Dedifferentiated amniotic fluid mesenchymal stem cell (primary cell): Measurements from ENCODE around the gene DDX43.
"Not testable (repeated sequence)": the region's sequence is repeated elsewhere in the genome, so short reads cannot be mapped to it uniquely, and the experiment has no call there.

ENCODE experiments used
- DNase-seq: peaks from one replicate; pipeline ENCODE4 v3.0.0-alpha.2; 2016; ENCODE audit errors: extremely low spot score

The DDX43 gene

DNA sequence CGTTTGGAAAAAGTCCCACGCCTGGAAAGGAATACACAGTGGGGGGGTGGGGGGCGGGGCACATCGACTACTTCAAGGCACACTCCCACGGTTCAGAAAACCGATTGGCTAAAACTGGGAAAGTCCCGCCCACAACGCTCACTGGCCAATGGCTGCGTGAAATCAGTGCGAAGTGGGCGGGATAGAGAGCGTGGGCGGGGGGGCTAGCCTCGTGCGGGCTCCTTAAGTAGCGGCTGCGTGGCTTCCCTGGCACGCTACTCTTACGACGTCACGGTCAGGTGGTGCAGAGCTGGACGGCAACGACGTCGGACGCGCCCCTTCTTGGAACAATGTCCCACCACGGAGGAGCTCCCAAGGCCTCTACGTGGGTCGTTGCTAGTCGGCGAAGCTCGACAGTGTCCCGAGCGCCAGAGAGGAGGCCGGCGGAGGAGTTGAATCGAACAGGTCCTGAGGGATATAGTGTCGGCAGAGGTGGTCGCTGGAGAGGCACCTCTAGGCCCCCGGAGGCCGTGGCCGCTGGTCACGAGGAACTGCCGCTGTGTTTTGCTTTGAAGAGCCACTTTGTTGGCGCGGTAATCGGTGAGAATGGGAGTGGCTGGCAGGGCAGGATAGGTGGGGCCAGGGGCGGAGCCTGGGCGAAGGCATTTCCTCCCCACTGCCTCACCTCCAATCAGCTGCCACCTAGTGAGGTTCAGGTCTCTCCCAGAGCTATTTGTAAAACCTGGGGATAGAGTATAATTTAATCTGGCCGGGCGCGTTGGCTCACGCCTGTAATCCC is at the start of gene DDX43:
Gene DDX43 (plus strand): TSS at position 252 of the 778 bp plus-strand sequence. CDS start 78 bp downstream, at position 330.
- DNase-seq, result no peak

DNA sequence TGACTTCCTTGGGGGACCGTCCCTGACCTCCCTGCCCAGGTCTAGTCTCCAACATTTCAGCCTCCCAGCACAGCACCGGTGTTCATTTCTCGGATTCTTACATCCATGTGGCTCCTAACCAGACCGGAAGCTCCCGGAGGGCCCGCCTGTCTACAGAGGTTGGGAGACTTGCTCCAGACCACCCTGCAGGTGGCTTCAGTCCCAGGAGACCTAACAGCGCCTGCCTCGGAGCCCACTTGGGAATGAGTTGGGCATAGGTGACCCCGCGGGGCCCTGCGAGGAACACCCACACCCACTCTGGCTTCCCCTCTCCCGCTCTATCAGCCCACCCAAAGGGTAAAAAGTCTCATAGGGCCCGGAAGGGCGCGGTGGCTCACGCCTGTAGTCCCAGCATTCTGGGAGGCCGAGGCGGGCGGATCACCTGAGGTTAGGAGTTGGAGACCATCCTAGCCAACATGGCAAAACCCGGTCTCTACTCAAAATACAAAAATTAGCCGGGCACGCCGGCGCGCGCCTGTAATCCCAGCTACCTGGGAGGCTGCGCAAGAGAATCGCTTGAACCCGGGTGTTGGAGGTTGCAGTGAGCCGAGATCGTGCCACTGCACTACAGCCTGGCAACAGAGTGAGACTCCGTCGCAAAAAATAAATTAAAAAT is 46.0 kb upstream of the DDX43 start:
- DNase-seq, result no peak

DNA sequence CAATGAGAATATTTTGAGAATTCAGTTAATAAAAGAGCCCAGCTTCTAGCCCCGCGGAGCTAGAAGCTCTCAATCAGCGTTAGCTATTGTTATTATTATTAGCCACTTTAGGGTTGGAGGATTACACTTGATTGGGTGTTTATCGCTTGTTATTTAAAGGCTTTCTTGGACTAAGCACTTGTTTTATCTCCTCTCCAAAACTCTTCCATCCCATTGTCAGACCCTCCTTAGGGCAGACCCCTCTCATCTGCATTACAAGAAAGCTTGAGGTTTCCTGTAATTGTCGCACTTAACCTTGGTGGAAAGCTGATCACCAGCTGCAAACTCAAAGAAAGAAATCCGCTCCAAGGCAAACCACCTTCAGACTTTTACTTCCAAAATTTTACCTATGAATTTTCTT is 45.3 kb upstream of the DDX43 start:
- DNase-seq, result no peak

DNA sequence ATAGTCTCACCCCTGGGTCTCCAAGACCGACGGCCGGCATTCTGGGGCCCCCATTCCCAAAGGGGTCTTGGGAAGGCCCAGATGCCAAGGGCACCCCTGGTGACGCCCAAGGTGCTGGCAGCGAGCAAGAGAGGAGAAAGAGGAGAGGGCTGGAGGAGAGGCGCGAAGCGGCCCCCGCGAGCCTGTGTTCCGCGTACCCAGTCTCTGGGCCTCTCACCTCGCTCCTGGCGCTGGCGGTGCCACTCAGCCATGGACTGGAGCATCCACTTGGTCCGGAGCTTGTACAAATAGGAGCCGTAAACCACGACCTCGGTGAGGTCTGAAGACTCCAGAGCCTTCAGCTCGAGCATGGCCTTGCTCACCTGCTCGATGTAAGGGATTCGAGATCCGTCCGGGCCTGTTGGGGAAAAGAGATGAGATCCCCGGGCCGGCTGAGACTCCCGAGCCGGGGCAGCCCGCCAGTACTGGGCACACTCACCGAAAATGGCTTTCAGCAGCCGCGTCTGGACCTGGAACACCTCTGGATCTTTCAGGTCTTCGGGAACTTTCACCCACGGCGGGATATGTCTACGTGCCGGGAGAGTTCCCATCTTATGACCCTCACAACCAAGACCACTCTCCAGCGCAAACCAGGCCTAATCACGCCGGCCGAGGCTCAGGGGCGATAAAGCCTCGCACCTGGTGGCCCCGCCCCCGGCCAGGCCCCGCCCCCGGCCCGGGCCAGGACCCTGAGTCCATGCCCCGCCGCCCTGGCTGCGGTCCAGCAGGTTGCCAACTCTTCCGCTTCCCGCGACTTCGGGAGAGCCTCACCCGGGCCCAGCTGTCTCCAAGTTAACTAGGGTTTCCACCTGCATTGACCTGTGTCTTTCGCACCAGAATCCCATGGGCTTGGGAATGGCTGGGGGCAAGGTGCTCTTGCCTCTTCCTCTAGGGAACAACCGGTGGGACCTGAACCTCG is 40.7 kb upstream of the DDX43 start, which contains the start of gene DPPA5:
Gene DPPA5 (minus strand): TSS at position 641 of the 958 bp plus-strand sequence. CDS start 51 bp downstream, at position 590.
- DNase-seq, result no peak

DNA sequence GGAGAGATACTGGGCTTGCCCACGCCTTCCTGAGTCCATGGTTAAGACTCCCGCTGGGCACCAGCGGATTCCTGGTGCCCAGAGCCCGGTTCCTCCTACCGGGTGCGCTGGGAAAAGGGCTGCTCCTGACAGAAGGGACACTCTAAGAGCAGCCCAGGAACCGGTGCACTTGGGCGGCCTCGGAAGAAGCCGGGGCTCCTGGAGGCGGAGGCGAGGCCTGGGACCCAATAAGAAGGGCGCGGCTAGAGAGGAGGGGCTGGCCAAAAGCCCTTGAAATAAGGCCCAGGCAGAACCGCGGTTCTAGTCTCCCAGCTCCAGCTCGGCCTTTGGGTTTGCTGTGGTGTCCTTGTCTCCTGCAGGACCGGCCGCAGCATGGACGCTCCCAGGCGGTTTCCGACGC is 32.3 kb upstream of the DDX43 start, which contains the start of gene KHDC3L:
Gene KHDC3L (plus strand): TSS at position 301 of the 400 bp plus-strand sequence. CDS start 72 bp downstream, at position 373.
- peak; percentile 3 for DNase-seq

DNA sequence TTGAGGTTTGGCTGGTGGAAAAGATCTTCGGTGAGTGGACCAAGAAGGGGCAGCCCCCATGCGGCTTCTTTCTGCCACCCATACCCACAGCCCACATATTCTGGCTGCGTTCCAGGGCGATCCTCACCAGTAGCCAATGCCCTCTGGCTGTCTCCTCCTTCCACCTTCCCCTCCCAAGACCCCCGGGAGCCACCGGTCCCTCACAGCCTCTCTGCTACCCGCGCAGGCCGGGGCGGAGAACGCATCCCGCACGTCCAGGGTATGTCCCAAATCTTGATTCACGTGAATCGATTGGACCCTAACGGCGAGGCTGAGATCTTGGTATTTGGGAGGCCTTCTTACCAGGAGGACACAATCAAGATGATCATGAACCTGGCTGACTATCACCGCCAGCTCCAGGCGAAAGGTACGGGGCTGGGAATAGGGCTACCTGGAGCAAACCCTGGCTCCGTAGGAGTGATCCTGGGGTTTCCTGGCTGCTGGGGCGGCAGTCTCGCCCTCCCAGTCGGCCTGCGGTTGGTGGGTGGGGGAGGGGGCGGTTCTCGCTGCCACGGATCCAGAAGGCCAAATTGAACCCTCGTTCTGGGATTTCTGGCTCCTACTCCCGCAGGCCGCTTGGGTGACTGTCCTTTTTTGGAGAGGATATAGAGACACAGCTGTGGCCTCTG is 31.6 kb upstream of the DDX43 start:
- DNase-seq, result peak; percentile 12

DNA sequence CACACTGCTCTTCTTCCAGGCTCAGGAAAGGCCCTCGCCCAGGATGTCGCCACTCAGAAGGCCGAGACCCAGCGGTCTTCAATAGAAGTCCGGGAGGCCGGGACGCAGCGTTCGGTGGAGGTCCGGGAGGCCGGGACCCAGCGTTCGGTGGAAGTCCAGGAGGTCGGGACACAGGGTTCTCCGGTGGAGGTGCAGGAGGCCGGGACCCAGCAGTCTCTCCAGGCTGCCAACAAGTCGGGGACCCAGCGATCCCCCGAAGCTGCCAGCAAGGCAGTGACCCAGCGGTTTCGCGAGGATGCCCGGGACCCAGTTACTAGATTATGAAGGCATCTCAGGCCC is 31.1 kb upstream of the DDX43 start:
- peak; percentile 3 for DNase-seq

DNA sequence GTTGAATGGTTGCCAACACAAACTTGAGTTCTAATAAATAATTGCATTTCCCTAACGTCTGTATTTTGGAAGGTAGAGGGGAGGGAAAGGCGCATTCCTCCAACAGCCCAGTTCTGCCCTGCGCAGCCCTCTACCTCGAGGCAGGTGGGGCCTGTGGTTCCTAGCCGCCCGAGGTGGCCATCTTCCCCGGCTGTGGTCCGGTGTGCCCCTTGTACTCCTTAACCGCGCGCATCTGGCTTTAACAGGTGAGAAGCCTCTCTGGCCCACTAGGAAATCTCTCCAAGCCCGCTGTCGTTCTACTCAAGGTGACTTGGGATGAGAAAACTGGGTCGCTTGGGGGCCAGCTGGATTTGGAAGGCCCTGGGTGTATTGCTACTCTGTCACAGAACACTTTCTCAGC is 30.5 kb upstream of the DDX43 start:
- DNase-seq, result peak; percentile 5

DNA sequence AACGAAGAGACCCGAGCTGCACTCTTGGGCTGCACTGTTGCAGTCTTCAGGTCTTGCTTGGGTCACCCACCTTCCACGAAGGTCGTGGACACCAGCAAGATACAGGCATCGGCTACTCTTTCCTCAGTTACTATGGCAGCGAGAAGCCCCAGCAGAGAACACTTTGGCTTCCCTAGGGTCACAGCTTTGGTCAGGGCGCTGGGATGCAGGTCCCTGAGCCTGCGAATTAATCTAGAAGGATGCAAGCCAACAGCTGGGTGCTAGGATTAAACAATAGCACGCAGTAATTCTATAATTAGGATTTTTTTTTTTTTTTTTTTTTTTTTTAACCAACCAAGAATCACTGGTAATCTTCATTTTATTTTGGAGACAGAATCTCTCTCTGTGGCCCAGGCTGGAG is 30.1 kb upstream of the DDX43 start:
- no peak for DNase-seq

DNA sequence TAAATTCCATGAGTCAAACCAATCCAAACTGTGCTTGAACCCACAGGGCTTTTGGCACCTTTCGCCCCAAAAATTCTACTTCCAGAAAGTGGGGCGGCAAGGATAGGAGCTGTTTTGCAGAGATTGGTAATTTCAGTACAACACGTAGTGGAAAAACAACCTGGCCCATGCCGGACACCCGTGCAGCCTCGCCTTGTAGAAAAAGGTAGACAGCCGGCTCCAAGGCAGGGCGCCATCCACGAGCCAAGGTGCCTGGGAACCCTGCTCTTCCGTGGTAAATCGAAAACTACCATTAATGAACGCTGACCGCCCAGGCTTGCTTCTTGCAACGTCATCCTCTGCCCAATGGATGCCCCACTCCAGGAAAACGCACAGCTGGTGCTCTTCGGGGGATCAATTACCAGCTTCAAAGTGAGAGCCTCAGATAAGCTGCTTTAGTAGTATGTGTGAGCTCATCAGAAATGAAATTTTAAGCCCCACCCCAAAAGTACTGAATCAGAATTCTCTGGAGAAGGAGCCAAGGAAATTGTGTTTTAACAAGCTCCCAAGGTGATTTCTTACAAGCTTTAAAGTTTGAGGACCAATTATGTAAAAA is 26.8 kb upstream of the DDX43 start:
- DNase-seq, result peak; percentile 10

DNA sequence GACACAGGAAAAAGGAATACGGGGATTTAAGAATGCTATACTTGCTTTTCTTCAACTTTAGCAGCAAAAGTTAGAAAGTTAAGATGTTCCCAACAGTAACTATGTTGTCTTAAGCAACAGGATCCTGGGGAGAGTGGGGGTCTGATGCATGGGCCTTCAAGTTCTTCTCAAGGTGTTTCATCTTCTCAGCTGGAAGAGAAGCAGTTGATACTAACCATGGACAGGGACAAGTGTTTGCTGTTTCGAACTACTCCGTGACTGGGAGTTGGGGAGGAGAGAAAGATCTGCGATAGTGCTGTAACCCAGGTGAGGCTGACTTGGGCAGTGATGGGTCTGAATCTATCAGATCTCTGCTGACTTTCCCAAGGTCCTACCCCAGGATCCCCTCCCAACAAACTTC is 26.0 kb upstream of the DDX43 start:
- peak; percentile 8 for DNase-seq

DNA sequence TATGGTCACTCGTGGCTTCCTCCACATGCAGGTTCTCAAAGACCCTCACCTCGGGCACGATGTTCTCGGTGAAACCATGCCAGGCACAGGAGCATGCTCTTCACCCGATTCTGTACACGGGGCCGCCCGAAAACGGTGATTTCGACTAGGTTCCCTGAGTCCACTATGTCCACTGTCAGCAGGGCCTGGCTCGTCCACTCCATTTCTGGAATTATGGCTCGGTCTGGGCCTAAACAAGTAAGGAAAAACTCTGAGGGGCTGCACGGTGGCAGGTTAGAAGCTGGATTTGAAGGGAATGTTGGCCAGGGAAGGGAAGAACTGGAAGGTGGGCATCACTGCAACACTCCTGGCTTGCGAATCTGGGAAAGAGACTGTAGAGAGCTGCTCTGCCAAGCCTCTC is 25.5 kb upstream of the DDX43 start:
- DNase-seq, result no peak

DNA sequence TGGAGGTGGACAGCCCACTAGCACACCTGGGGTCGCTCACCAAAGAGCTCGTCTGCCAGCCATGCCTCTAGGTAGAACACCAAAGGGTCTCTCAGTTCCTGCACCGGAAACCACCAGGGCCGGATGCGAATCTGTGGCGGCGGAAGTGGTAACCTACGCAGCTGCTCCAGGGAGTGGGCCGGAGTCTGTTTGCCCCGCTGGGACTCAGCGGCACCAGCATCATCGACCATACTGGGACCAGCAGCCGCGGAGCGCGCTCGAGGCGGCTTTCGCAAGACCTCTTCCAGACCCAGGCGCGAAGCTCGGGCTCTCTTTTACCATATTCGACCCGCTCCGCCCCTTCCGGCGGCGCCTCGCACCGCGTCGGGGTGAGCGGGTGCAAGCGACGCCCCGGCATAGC is 25.1 kb upstream of the DDX43 start, which contains the start of gene OOEP:
Gene OOEP (minus strand): TSS at position 335 of the 400 bp plus-strand sequence. CDS start 105 bp downstream, at position 230.
- DNase-seq, result no peak

DNA sequence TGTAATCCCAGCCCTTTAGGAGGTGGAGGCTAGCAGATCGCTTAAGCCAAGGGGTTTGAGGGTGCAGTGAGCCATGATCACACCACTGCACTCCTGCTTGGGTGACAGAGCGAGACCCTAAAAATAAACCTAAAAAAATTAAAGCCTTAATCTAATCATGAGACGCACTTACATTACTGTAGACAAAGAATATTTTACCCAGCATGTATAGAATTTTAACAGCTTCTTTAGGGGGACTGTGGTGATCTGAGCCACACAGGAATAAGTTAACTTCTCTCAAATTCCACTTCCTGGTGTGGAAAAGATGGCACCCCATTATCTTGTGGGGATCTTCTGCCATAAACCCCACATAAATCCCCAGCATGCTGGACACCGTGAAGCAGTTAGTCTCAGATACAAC is 22.6 kb upstream of the DDX43 start:
- no peak for DNase-seq

DNA sequence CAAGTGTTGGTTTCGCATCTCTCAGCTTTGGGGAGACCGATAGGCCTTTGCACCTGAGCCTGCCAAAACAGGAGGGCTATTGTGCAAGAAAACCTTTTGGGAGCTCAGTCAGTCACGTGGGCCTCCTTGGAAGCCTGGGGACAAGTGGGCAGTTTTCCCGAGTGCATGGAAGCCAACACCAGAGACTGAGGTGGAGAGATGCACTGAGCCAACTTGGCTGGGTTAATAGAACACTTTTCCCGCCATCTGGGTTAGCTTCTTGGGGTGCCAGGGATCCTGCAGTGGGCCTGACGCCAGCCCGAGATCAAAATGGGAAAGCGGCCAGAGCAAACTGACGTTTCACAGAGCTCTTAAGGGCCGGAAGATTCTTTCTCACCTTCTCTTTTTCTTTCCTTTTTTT is 22.1 kb upstream of the DDX43 start:
- no peak for DNase-seq

DNA sequence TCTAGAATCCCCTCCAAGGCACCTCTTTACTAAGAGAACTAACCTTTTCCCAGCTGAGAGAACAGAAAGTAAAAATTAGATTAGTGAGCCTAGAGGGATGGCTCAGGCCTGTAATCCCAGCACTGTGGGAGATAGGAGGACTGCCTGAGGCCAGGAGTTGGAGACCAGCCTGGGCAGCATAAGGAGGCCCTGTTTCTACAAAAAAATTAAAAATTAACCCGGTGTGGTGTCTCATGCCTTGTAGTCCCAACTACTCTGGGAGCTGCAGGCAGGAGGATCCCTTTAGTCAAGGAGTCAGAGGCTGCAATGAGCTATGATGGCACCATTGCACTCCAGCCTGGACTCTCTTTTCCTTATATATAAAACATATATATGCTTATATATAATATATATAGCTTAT is 19.4 kb upstream of the DDX43 start:
- DNase-seq, result peak; percentile 6

DNA sequence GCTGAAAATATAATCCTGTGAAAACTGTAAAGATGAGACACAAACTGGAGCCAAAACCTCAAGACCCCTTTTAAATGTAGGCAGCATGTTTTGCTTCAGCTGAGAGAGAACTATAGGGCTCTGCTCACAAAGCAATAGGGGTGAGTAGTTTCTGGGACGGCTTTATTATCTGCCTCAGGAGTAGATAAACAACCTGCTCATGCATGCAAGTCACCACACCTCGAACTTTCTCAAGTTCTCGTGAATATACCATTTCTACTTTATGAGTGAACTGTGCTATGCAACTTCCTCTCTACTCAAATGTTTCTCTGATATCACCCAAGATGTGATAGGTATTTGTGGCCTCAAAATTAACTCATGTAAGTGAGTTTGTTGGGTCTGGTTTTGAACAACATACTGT is 17.4 kb upstream of the DDX43 start:
- DNase-seq, result no peak

DNA sequence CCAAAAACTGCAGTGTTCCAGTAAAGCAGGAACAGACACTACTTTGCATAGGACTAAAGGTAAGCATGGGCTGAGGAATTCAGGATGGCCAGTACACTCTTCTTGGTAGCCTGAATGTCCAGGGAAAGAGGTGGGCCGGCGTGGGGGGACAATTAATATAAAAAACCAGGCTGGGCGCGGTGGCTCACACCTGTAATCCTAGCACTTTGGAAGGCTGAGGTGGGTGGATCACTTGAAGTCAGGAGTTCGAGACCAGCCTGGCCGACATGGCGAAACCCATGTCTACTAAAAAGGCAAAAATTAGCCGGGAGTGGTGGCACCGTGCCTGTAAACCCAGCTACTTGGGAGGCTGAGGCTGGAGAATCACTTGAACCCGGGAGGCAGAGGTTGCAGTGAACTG is 13.1 kb upstream of the DDX43 start:
- DNase-seq, result not testable (repeated sequence)

DNA sequence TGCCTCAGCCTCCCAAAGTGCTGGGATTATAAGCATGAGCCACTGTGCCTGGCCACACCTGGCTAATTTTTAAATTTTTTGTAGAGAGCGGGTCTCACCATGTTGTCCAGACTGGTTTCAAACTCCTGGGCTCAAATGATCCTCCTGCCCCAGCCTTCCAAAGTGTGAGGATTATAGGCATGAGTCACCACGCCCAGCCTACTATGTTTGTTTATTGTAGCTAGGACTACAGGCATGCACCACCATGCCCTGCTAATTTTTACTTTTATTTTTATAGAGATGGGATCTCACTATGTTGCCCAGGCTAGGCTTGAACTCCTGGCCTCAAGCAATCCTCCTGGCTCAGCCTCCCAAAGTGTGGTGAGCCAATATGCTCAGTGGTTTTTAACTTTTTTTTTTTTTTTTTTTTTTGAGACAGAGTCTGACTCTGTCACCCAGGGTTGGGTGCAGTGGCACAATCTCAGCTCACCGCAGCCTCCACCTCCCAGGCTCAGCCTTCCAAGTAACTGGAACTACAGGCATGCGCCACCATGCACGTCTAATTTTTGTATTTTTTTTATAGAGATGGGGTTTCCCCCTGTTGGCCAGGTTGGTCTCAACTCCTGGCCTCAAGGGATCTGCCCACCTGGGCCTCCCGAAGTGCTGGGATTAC is 12.0 kb upstream of the DDX43 start:
- DNase-seq, result no peak

DNA sequence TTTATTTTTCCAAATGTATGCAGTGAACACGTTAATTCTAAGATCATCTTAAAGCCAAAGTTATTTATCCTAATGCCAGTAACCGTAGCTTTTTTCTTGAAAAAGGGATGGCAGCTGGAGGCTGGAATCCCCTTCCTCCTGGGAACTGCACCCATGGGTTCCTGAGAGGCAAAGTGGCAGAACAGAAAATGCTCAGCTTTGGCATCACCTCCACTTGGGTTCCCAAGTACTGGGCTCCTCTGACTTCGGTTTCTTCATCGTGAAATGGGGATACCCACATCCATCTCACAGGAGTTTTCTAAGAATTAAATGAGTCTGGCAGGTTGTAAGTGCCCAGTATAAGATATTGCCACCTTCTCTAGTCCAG is 6.2 kb upstream of the DDX43 start:
- DNase-seq, result no peak
